ENCODE measurements around the gene AUTS2.

The AUTS2 gene

DNA sequence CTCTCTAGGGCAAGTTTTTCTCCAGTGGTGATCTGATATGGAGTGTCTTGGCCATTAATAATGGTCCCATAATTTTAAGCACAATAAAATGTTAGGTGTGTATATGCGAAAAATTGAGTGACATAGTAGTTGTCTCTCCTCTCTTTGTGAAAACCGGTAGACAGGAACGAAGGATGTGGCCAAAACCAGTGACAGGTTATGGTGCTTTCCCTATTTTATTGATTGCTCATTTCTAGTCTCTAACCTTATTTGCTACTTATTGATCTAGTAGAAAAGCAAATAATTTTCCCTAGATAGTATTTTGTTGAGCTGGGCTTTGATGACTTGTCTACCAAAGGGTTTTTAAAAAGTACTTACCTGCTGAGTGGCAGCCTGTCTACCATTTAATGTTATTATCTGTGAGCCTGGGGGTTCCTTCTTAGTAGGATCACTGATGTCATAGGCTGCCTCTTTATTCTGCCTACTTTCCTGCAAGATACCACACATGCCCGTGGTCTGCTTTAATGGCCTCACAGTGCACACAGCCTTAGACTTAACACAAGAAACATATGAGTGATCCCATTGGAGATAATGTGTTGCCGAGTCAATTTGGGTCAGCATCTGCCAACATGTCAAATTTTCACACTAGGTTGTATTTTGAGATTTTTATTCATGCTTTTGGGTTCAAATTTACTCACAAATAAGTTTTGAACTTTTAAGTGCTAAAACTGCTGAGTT lies 100.0 kb downstream of the AUTS2 start:
- Histone ChIP-seq H3K27ac (ENCODE audit: low read length) (no peak overlapping the region), H3K27me3 (ENCODE audit: control insufficient read depth, insufficient read depth, low read length) (no peaks in the 10 kb centered on the region), H3K4me3 (ENCODE audit: low read length) (no peak overlapping the region), H3K4me1 (ENCODE audit: control insufficient read depth, insufficient read depth, low read length) (no peaks in the 10 kb centered on the region), H3K9me3 (ENCODE audit: control insufficient read depth, insufficient read depth, low read length) (no peaks in the 10 kb centered on the region), H3K36me3 (ENCODE audit: control insufficient read depth, insufficient read depth, low read length) (no peaks in the 10 kb centered on the region)
- DNase-seq (ENCODE audit: low read depth, low spot score) = no peak
- WGBS (ENCODE audit: insufficient coverage, insufficient read length) = no CpG with 5 or more reads among the region's 5 CpGs

DNA sequence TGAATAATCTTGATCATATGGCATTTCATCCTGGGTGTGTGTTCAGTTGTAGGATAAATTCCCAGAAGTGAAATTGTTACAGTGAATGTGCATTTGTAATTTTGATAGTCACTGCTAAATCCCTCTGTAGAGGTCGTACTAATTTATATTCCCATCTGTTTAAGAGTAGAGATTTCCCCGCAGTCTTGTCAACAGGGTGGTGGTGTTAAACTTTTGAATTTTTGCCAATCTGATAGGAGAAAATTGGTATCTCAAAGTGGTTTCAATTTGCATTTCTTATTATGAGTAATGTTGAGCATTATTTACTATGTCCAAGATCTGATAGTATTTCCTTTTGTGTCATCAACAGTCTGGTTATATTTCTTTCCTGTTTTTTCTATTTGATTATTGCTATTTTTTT lies 101.7 kb downstream of the AUTS2 start:
- Histone ChIP-seq H3K27ac (ENCODE audit: low read length) (no peak overlapping the region), H3K36me3 (ENCODE audit: control insufficient read depth, insufficient read depth, low read length) (no peaks in the 10 kb centered on the region), H3K27me3 (ENCODE audit: control insufficient read depth, insufficient read depth, low read length) (no peaks in the 10 kb centered on the region), H3K4me1 (ENCODE audit: control insufficient read depth, insufficient read depth, low read length) (no peaks in the 10 kb centered on the region), H3K4me3 (ENCODE audit: low read length) (no peak overlapping the region), H3K9me3 (ENCODE audit: control insufficient read depth, insufficient read depth, low read length) (no peaks in the 10 kb centered on the region)
- WGBS (ENCODE audit: insufficient coverage, insufficient read length) = no CpG with 5 or more reads among the region's 2 CpGs
- DNase-seq (ENCODE audit: low read depth, low spot score) = no peak

DNA sequence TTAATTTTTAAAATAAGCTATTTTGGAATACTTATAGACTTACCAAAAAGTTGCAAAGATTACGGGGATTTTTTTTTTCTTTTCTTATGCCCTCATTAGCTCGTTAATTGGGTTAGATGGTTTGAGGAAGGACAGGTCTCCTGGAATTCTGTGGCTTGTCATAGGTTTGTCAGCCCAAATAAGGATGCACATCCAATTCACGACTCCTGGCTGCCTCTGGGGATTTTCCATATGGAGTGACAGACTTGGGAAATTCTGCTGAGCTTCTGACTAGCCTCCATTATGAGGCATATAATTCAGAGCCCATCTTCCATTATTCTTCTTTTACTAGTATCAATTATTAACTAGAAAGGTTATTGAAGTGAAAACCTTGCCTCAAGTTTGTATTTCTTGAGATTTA lies 102.1 kb downstream of the AUTS2 start:
- no peak for DNase-seq (ENCODE audit: low read depth, low spot score)
- Histone ChIP-seq H3K36me3 (ENCODE audit: control insufficient read depth, insufficient read depth, low read length) (no peaks in the 10 kb centered on the region), H3K27ac (ENCODE audit: low read length) (no peak overlapping the region), H3K4me1 (ENCODE audit: control insufficient read depth, insufficient read depth, low read length) (no peaks in the 10 kb centered on the region), H3K9me3 (ENCODE audit: control insufficient read depth, insufficient read depth, low read length) (no peaks in the 10 kb centered on the region), H3K27me3 (ENCODE audit: control insufficient read depth, insufficient read depth, low read length) (no peaks in the 10 kb centered on the region), H3K4me3 (ENCODE audit: low read length) (no peak overlapping the region)
- no CpG with 5 or more reads among the region's 3 CpGs for WGBS (ENCODE audit: insufficient coverage, insufficient read length)

GRCh38 chr7:69701288-69701687 lies 103.0 kb downstream of the AUTS2 start:
- WGBS (ENCODE audit: insufficient coverage, insufficient read length) = no CpG with 5 or more reads among the region's 5 CpGs
- Histone ChIP-seq H3K27me3 (ENCODE audit: control insufficient read depth, insufficient read depth, low read length) (no peaks in the 10 kb centered on the region), H3K4me1 (ENCODE audit: control insufficient read depth, insufficient read depth, low read length) (no peaks in the 10 kb centered on the region), H3K36me3 (ENCODE audit: control insufficient read depth, insufficient read depth, low read length) (no peaks in the 10 kb centered on the region), H3K9me3 (ENCODE audit: control insufficient read depth, insufficient read depth, low read length) (no peaks in the 10 kb centered on the region), H3K27ac (ENCODE audit: low read length) (no peak overlapping the region), H3K4me3 (ENCODE audit: low read length) (no peak overlapping the region)
- DNase-seq (ENCODE audit: low read depth, low spot score) = no peak

- Histone ChIP-seq H3K27ac (ENCODE audit: low read length) (no peak overlapping the region), H3K36me3 (ENCODE audit: control insufficient read depth, insufficient read depth, low read length) (no peaks in the 10 kb centered on the region), H3K27me3 (ENCODE audit: control insufficient read depth, insufficient read depth, low read length) (no peaks in the 10 kb centered on the region), H3K4me1 (ENCODE audit: control insufficient read depth, insufficient read depth, low read length) (no peaks in the 10 kb centered on the region), H3K4me3 (ENCODE audit: low read length) (no peak overlapping the region), H3K9me3 (ENCODE audit: control insufficient read depth, insufficient read depth, low read length) (no peaks in the 10 kb centered on the region)
- no peak for DNase-seq (ENCODE audit: low read depth, low spot score)
- no CpG with 5 or more reads among the region's 1 CpG for WGBS (ENCODE audit: insufficient coverage, insufficient read length)
Observed at GRCh38 chr7:69702357-69702756, 104.1 kb downstream of the AUTS2 start.

DNA sequence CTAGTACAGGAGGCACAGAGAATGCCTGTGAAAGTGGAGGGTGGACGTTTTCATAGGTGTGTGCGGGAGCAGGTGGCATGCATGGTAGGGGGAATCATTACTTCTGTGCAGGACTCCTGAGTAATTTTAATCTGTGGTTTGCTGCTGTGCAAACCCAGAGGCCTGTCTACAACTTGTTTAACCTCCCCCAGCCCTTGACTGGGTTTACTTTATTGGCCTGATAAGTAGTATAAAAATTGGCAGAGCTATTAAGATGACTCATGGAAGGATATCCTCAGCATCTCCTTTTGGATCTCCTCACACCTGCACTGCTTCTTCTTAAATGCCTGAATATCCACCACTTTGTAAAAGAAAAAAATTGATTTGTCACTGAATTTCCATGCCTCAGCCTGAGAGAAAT lies 104.8 kb downstream of the AUTS2 start:
- no CpG with 5 or more reads among the region's 2 CpGs for WGBS (ENCODE audit: insufficient coverage, insufficient read length)

GRCh38 chr7:69706070-69706469 lies 107.8 kb downstream of the AUTS2 start:
- Histone ChIP-seq H3K27me3 (ENCODE audit: control insufficient read depth, insufficient read depth, low read length) (no peaks in the 10 kb centered on the region), H3K36me3 (ENCODE audit: control insufficient read depth, insufficient read depth, low read length) (no peaks in the 10 kb centered on the region), H3K9me3 (ENCODE audit: control insufficient read depth, insufficient read depth, low read length) (no peaks in the 10 kb centered on the region), H3K4me3 (ENCODE audit: low read length) (no peak overlapping the region), H3K4me1 (ENCODE audit: control insufficient read depth, insufficient read depth, low read length) (peaks cover 2% of the 10 kb centered on the region; the same call in 1 of the 2 replicates), H3K27ac (ENCODE audit: low read length) (no peak overlapping the region)
- no CpG with 5 or more reads among the region's 2 CpGs for WGBS (ENCODE audit: insufficient coverage, insufficient read length)
- DNase-seq (ENCODE audit: low read depth, low spot score) = no peak

More for the DNA sequence above, 104.8 kb downstream of the AUTS2 start:
- Histone ChIP-seq H3K27ac (ENCODE audit: low read length) (no peak overlapping the region), H3K9me3 (ENCODE audit: control insufficient read depth, insufficient read depth, low read length) (no peaks in the 10 kb centered on the region), H3K4me1 (ENCODE audit: control insufficient read depth, insufficient read depth, low read length) (no peaks in the 10 kb centered on the region), H3K4me3 (ENCODE audit: low read length) (no peak overlapping the region), H3K36me3 (ENCODE audit: control insufficient read depth, insufficient read depth, low read length) (no peaks in the 10 kb centered on the region), H3K27me3 (ENCODE audit: control insufficient read depth, insufficient read depth, low read length) (no peaks in the 10 kb centered on the region)
- DNase-seq (ENCODE audit: low read depth, low spot score) = no peak

- Histone ChIP-seq H3K4me1 (ENCODE audit: control insufficient read depth, insufficient read depth, low read length) (peaks cover 2% of the 10 kb centered on the region; the same call in 1 of the 2 replicates), H3K27ac (ENCODE audit: low read length) (no peak overlapping the region), H3K27me3 (ENCODE audit: control insufficient read depth, insufficient read depth, low read length) (no peaks in the 10 kb centered on the region), H3K36me3 (ENCODE audit: control insufficient read depth, insufficient read depth, low read length) (no peaks in the 10 kb centered on the region), H3K9me3 (ENCODE audit: control insufficient read depth, insufficient read depth, low read length) (no peaks in the 10 kb centered on the region), H3K4me3 (ENCODE audit: low read length) (no peak overlapping the region)
- no peak for DNase-seq (ENCODE audit: low read depth, low spot score)
- WGBS (ENCODE audit: insufficient coverage, insufficient read length) = no CpG with 5 or more reads among the region's 2 CpGs
Observed at GRCh38 chr7:69708857-69709256, 110.6 kb downstream of the AUTS2 start.

GRCh38 chr7:69710768-69711438 lies 112.6 kb downstream of the AUTS2 start:
- no CpG with 5 or more reads among the region's 5 CpGs for WGBS (ENCODE audit: insufficient coverage, insufficient read length)

GRCh38 chr7:69714886-69715576 lies 116.8 kb downstream of the AUTS2 start:
- Histone ChIP-seq H3K4me1 (ENCODE audit: control insufficient read depth, insufficient read depth, low read length) (no peaks in the 10 kb centered on the region; the same call in 1 of the 2 replicates), H3K4me3 (ENCODE audit: low read length) (no peak overlapping the region), H3K36me3 (ENCODE audit: control insufficient read depth, insufficient read depth, low read length) (no peaks in the 10 kb centered on the region), H3K9me3 (ENCODE audit: control insufficient read depth, insufficient read depth, low read length) (no peaks in the 10 kb centered on the region), H3K27ac (ENCODE audit: low read length) (no peak overlapping the region), H3K27me3 (ENCODE audit: control insufficient read depth, insufficient read depth, low read length) (no peaks in the 10 kb centered on the region)
- whole genome bisulfite sequencing (ENCODE audit: insufficient coverage, insufficient read length) = no CpG with 5 or more reads among the region's 2 CpGs
- no peak for DNase-seq (ENCODE audit: low read depth, low spot score)

More at GRCh38 chr7:69710768-69711438, 112.6 kb downstream of the AUTS2 start:
- H3K9me3 ChIP-seq (ENCODE audit: control insufficient read depth, insufficient read depth, low read length) = no peaks in the 10 kb centered on the region
- H3K27me3 ChIP-seq (ENCODE audit: control insufficient read depth, insufficient read depth, low read length) = no peaks in the 10 kb centered on the region
- H3K4me1 ChIP-seq (ENCODE audit: control insufficient read depth, insufficient read depth, low read length) = peaks cover 2% of the 10 kb centered on the region; the same call in 1 of the 2 replicates
- DNase-seq (ENCODE audit: low read depth, low spot score) = no peak
- no peaks in the 10 kb centered on the region for H3K36me3 ChIP-seq (ENCODE audit: control insufficient read depth, insufficient read depth, low read length)
- H3K27ac ChIP-seq (ENCODE audit: low read length) = no peak overlapping the region
- no peak overlapping the region for H3K4me3 ChIP-seq (ENCODE audit: low read length)
